Common myeloid progenitor, CD34-positive (primary cell): ENCODE results near the gene AFAP1L2.

ENCODE experiments used
- CTCF ChIA-PET: fragments of 350-600 bp; sonication (Branson Sonifier 250); formaldehyde crosslinking; loops from one replicate; lab custom pipeline; 2021; ENCODE audit warnings: antibody characterized with exemption; lab: Charles Lee
- POLR2A ChIA-PET: fragments of 350-600 bp; sonication (Branson Sonifier 250); formaldehyde crosslinking; loops from one replicate; lab custom pipeline; 2021; ENCODE audit warnings: antibody characterized with exemption; lab: Charles Lee
- DNase-seq, 3 donors: peaks; one replicate each; pipeline versions ENCODE4 v3.0.0 to v3.0.0-alpha.2; 2013
- H3K27ac ChIP-seq, 2 experiments: 1 replicate in 1 of 2; 2 replicates in 1 of 2; pipeline ENCODE4 v1.7.0; 2013; ENCODE audit warnings: inconsistent platforms in 2 of 2, low read length in 2 of 2, mild to moderate bottlenecking in 2 of 2, low read depth in 1 of 2, moderate library complexity in 1 of 2; ENCODE audit not compliant: severe bottlenecking in 2 of 2, insufficient read depth in 1 of 2, poor library complexity in 1 of 2
- H3K27me3 ChIP-seq, 5 experiments: replicated peaks in 2 of 5; 1 replicate in 3 of 5; 2 replicates in 2 of 5; pipeline versions ENCODE4 v1.6.1 to v1.7.0; 2013; ENCODE audit warnings: low read length in 4 of 5, mild to moderate bottlenecking in 2 of 5, moderate library complexity in 2 of 5, inconsistent platforms in 1 of 5; ENCODE audit not compliant: insufficient read depth in 5 of 5, control insufficient read depth in 4 of 5
- H3K36me3 ChIP-seq, 4 experiments: 1 replicate in 2 of 4; 2 replicates in 2 of 4; pipeline versions ENCODE4 v1.6.1 to v1.7.0; 2013; ENCODE audit warnings: low read length in 3 of 4, control low read depth in 1 of 4, mild to moderate bottlenecking in 1 of 4; ENCODE audit not compliant: control insufficient read depth in 4 of 4, insufficient read depth in 4 of 4
- H3K4me1 ChIP-seq, 4 experiments: 1 replicate in 3 of 4; 2 replicates in 1 of 4; pipeline versions ENCODE4 v1.6.1 to v1.7.1; 2013; ENCODE audit warnings: low read length in 3 of 4, mild to moderate bottlenecking in 3 of 4, control low read depth in 1 of 4, inconsistent platforms in 1 of 4, moderate library complexity in 1 of 4; ENCODE audit not compliant: control insufficient read depth in 4 of 4, insufficient read depth in 4 of 4; ENCODE audit errors: control extremely low read depth in 1 of 4
- H3K4me3 ChIP-seq, 7 experiments: 1 replicate in 4 of 7; 2 replicates in 3 of 7; pipeline versions ENCODE4 v1.5.1 to v1.7.0; 2013; ENCODE audit warnings: mild to moderate bottlenecking in 7 of 7, low read length in 6 of 7, moderate library complexity in 6 of 7, inconsistent platforms in 2 of 7, low read depth in 2 of 7, control low read depth in 1 of 7; ENCODE audit not compliant: insufficient read depth in 4 of 7, control insufficient read depth in 1 of 7; ENCODE audit errors: extremely low read depth in 1 of 7
- H3K9me3 ChIP-seq, 5 experiments: 1 replicate in 4 of 5; 2 replicates in 1 of 5; pipeline versions ENCODE4 v1.6.1 to v1.7.1; 2013; ENCODE audit warnings: low read length in 4 of 5, mild to moderate bottlenecking in 2 of 5, inconsistent platforms in 1 of 5, low read depth in 1 of 5, moderate library complexity in 1 of 5; ENCODE audit not compliant: control insufficient read depth in 4 of 5, insufficient read depth in 2 of 5; ENCODE audit errors: control extremely low read depth in 1 of 5
- WGBS: methylation state at CpG from one replicate; pipeline ENCODE4 v1.1.5; 2013; ENCODE audit not compliant: insufficient coverage; 5-methylcytosine and 5-hydroxymethylcytosine counted together

Gene AFAP1L2

GRCh38 chr10:114288424-114289095 lies 115.7 kb downstream of the AFAP1L2 start:
- CTCF ChIA-PET: interaction anchor here (0.9 to 2.8 kb wide), 2 partner anchors 10 to 15 kb away, joined by 3 to 14 read pairs; no protein-coding TSS in a partner anchor
- peaks cover 0 to 2% (median 0%) of the 10 kb centered on the region in 4 experiments for H3K36me3 ChIP-seq
- no peak for DNase-seq
- H3K4me1 ChIP-seq: peaks cover 0 to 11% (median 6%) of the 10 kb centered on the region in 4 experiments
- no peaks in the 10 kb centered on the region for H3K27me3 ChIP-seq
- H3K27ac ChIP-seq: no peak overlapping the region
- POLR2A ChIA-PET: no interaction called here
- H3K4me3 ChIP-seq: peak overlapping the region in 1 of 7 experiments; percentile 6
- no peaks in the 10 kb centered on the region for H3K9me3 ChIP-seq
- 71% methylated on average over 9 of the region's 11 CpGs for WGBS

GRCh38 chr10:114286921-114287320 lies 117.4 kb downstream of the AFAP1L2 start:
- no peak for DNase-seq
- Histone ChIP-seq H3K36me3 (peaks cover 0 to 2% (median 0%) of the 10 kb centered on the region in 4 experiments), H3K9me3 (no peaks in the 10 kb centered on the region), H3K27ac (no peak overlapping the region), H3K27me3 (no peaks in the 10 kb centered on the region), H3K4me3 (no peak overlapping the region), H3K4me1 (peaks cover 0 to 11% (median 6%) of the 10 kb centered on the region in 4 experiments)
- ChIA-PET CTCF (interaction anchor here (1.3 kb wide), 1 partner anchor 16 kb away, joined by 5 read pairs; no protein-coding TSS in a partner anchor), POLR2A (no interaction called here)
- 89% methylated on average over 6 of the region's 8 CpGs for WGBS

- 96% methylated on average over 31 of the region's 31 CpGs for WGBS
- Histone ChIP-seq H3K4me3 (no peak overlapping the region), H3K27ac (no peak overlapping the region), H3K27me3 (no peaks in the 10 kb centered on the region), H3K4me1 (peaks cover 0 to 11% (median 6%) of the 10 kb centered on the region in 4 experiments), H3K9me3 (no peaks in the 10 kb centered on the region), H3K36me3 (peaks cover 0 to 2% (median 0%) of the 10 kb centered on the region in 4 experiments)
- DNase-seq: no peak
- CTCF ChIA-PET: interaction anchor here (1.3 kb wide), 1 partner anchor 17 kb away, joined by 5 read pairs; no protein-coding TSS in a partner anchor
- POLR2A ChIA-PET: no interaction called here
Observed at GRCh38 chr10:114285961-114286441, 118.3 kb downstream of the AFAP1L2 start.

- no peaks in the 10 kb centered on the region for H3K9me3 ChIP-seq
- WGBS: 91% methylated on average over 12 of the region's 13 CpGs
- CTCF ChIA-PET: interaction anchor here (1.1 kb wide), 1 partner anchor 19 kb away, joined by 6 read pairs; no protein-coding TSS in a partner anchor
Observed at GRCh38 chr10:114284346-114285071, 119.8 kb downstream of the AFAP1L2 start.

GRCh38 chr10:114283535-114284234 lies 120.6 kb downstream of the AFAP1L2 start:
- Histone ChIP-seq H3K4me1 (peaks cover 0 to 4% (median 2%) of the 10 kb centered on the region in 4 experiments), H3K36me3 (no peaks in the 10 kb centered on the region), H3K9me3 (no peaks in the 10 kb centered on the region), H3K4me3 (no peak overlapping the region), H3K27ac (no peak overlapping the region), H3K27me3 (no peaks in the 10 kb centered on the region)
- CTCF ChIA-PET: interaction anchor here (1.1 kb wide), 1 partner anchor 20 kb away, joined by 6 read pairs; no protein-coding TSS in a partner anchor
- WGBS: 95% methylated on average over 5 of the region's 6 CpGs
- POLR2A ChIA-PET: no interaction called here
- peak; percentile 9 to 54 (median 31) for DNase-seq

More at GRCh38 chr10:114284346-114285071, 119.8 kb downstream of the AFAP1L2 start:
- DNase-seq: no peak
- Histone ChIP-seq H3K27ac (no peak overlapping the region), H3K4me1 (peaks cover 0 to 11% (median 6%) of the 10 kb centered on the region in 4 experiments), H3K27me3 (no peaks in the 10 kb centered on the region), H3K36me3 (peaks cover 0 to 2% (median 0%) of the 10 kb centered on the region in 4 experiments), H3K4me3 (no peak overlapping the region)
- POLR2A ChIA-PET: no interaction called here

GRCh38 chr10:114283091-114283490 lies 121.2 kb downstream of the AFAP1L2 start:
- DNase-seq: no peak
- CTCF ChIA-PET: interaction anchor here (0.7 kb wide), 1 partner anchor 405 kb away, joined by 3 read pairs; no protein-coding TSS in a partner anchor
- Histone ChIP-seq H3K27ac (no peak overlapping the region), H3K36me3 (no peaks in the 10 kb centered on the region), H3K4me3 (no peak overlapping the region), H3K27me3 (no peaks in the 10 kb centered on the region), H3K4me1 (no peaks in the 10 kb centered on the region), H3K9me3 (no peaks in the 10 kb centered on the region)
- POLR2A ChIA-PET: no interaction called here
- 95% methylated on average over 8 of the region's 10 CpGs for WGBS
